ENCODE data around the gene NTSR1. TPM values are rescaled to one million over a fixed set of nuclear protein-coding genes. Genes with fewer than 3 reads are reported as not detected.

Gene NTSR1
- total and polyA plus RNA-seq, 2 of the 8 experiments (the other 6 are each of a cell fraction or from before 2014, with no cell fraction given) = 0.53 to 0.89 TPM

DNA sequence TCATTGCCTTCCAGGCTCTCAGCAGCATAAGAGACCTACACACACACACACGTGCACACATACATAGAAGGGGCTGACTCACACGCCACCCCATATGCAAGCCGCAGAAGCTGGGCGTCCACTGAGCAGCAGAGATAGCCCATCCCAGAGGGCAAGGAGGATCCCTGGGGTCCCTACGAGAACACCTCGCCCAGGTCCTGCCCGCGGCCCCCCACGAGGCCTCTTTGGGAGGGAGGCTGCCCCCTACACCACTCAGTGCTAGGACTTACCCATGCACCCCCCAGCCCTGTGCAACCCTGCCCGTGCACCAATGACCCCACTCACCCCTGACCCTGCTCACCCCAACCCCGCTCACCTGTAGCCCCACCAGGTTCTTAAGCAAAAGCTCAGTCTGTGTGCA, 20.6 kb upstream of the NTSR1 start:
- 77% methylated on average over 8 of the region's 11 CpGs; no CpG with 5 or more reads in 1 of the 2 experiments for WGBS, 2 experiments (ENCODE audit: extremely low coverage in 1 of 2, insufficient coverage in 1 of 2, insufficient read length in 1 of 2, insufficient replicate concordance in 2 of 2, low coverage in 1 of 2, low lambda C conversion rate in 2 of 2, missing lambda C conversion rate in 1 of 2)
- H2BK120ac ChIP-seq (replicated peaks; ENCODE audit: low read depth, low read length) = no peak overlapping the region
- no peak overlapping the region for H3K4ac ChIP-seq (replicated peaks; ENCODE audit: insufficient read length, low read depth, low read length)
- no peak overlapping the region for H3K14ac ChIP-seq (ENCODE audit: insufficient read length)
- DNase-seq (ENCODE audit: low read depth in 1 of 2, low spot score in 2 of 2) (no peak), FAIRE-seq (no peak)
- ChIA-PET CTCF (ENCODE audit: partially characterized antibody) (interaction anchor here (0.6 to 4.6 kb wide), 13 partner anchors 9 to 285 kb away, joined by 3 to 34 read pairs (median 4); partner anchors contain the start of gene NTSR1), POLR2A (ENCODE audit: partially characterized antibody) (interaction anchor here (1.6 kb wide), 1 partner anchor 12 kb away, joined by 7 read pairs; no protein-coding TSS in a partner anchor)
- no peak overlapping the region for H2AK5ac ChIP-seq (ENCODE audit: low read depth, low read length)
- no peaks in the 10 kb centered on the region for H3K23me2 ChIP-seq (ENCODE audit: low read depth, low read length)
- H2BK5ac ChIP-seq (ENCODE audit: low read depth, low read length) = no peak overlapping the region
- no peak overlapping the region for H2BK15ac ChIP-seq (ENCODE audit: low read length)
- no peaks in the 10 kb centered on the region for H3K79me2 ChIP-seq (ENCODE audit: control insufficient read depth in 1 of 2, insufficient read depth in 2 of 2, low read length in 2 of 2)
- H4K91ac ChIP-seq (replicated peaks; ENCODE audit: insufficient read length, low read length) = no peak overlapping the region
- H3K4me1 ChIP-seq (replicated peaks in 1 of 4; ENCODE audit: control insufficient read depth in 3 of 4, insufficient read depth in 4 of 4, low read length in 3 of 4) = peaks cover 0 to 3% (median 0%) of the 10 kb centered on the region in 4 experiments; a peak in 2 of 7 replicates
- H3K9ac ChIP-seq (replicated peaks in 1 of 4; ENCODE audit: extremely low read depth in 1 of 4, low read depth in 3 of 4, low read length in 3 of 4) = no peak overlapping the region
- no peak overlapping the region for H3K56ac ChIP-seq (replicated peaks; ENCODE audit: insufficient read length, low read depth, low read length)
- H3K79me1 ChIP-seq (ENCODE audit: low read depth, low read length) = no peaks in the 10 kb centered on the region
- H3K27ac ChIP-seq (ENCODE audit: low read depth, low read length) = no peak overlapping the region
- H3K36me3 ChIP-seq (ENCODE audit: control insufficient read depth in 2 of 4, insufficient read depth in 4 of 4, low read length in 3 of 4) = no peaks in the 10 kb centered on the region
- no peak overlapping the region for H3K4me3 ChIP-seq (ENCODE audit: extremely low read depth in 1 of 4, insufficient read depth in 2 of 4, low read depth in 3 of 4, low read length in 4 of 4)
- no peak overlapping the region for H2BK20ac ChIP-seq (ENCODE audit: low read length)
- H3K27me3 ChIP-seq (replicated peaks in 1 of 4; ENCODE audit: control insufficient read depth in 3 of 4, extremely low read depth in 1 of 4, insufficient read depth in 3 of 4, low read length in 3 of 4) = no peaks in the 10 kb centered on the region
- H3K23ac ChIP-seq (ENCODE audit: insufficient read length) = no peak overlapping the region
- no peak overlapping the region; the same call in 1 of the 2 replicates for H4K8ac ChIP-seq (ENCODE audit: extremely low read depth, insufficient read depth, low read length)
- H2AFZ ChIP-seq (ENCODE audit: low read length) = no peak overlapping the region
- peaks cover 0 to 1% of the 10 kb centered on the region in 2 experiments for H4K20me1 ChIP-seq (replicated peaks in 1 of 2; ENCODE audit: control insufficient read depth in 1 of 2, insufficient read depth in 2 of 2, low read length in 2 of 2)
- no peak overlapping the region for H4K5ac ChIP-seq (ENCODE audit: insufficient read length, low read depth, low read length)
- TF ChIP-seq CBX5 (IDR thresholded peaks at IDR 0.05; ENCODE audit: low read depth, low read length) (no peak), BCL11A (IDR thresholded peaks at IDR 0.05; ENCODE audit: low read depth in 2 of 2, low read length in 2 of 2) (no peak), CTCF (IDR thresholded peaks at IDR 0.05; ENCODE audit: control extremely low read depth in 1 of 3, insufficient read depth in 1 of 3, low read depth in 1 of 3, low read length in 3 of 3) (no peak), MAX (IDR thresholded peaks at IDR 0.05) (no peak), CBX8 (IDR thresholded peaks at IDR 0.05; ENCODE audit: borderline replicate concordance, low read depth, low read length) (no peak), JUN (IDR thresholded peaks at IDR 0.05; ENCODE audit: low read depth, low read length) (no peak), NANOG (IDR thresholded peaks at IDR 0.05; ENCODE audit: insufficient read depth, low read depth, low read length, poor library complexity, severe bottlenecking) (no peak), FOSL1 (IDR thresholded peaks at IDR 0.05; ENCODE audit: insufficient read depth, low read depth, low read length) (no peak), CREB1 (IDR thresholded peaks at IDR 0.05) (no peak)
- no peak overlapping the region for H2BK12ac ChIP-seq (ENCODE audit: low read depth, low read length)
- no peaks in the 10 kb centered on the region for H3K9me3 ChIP-seq (ENCODE audit: insufficient read depth in 2 of 2, low read depth in 1 of 2, low read length in 1 of 2)
- H3K18ac ChIP-seq (ENCODE audit: extremely low read depth, low read length) = no peak overlapping the region; the same call in 1 of the 2 replicates
- H3K4me2 ChIP-seq (ENCODE audit: insufficient read depth in 1 of 2, low read depth in 2 of 2, low read length in 2 of 2) = no peak overlapping the region
